Measurements from ENCODE around the gene KIAA1549. TPM values are rescaled to one million over a fixed set of nuclear protein-coding genes. Genes with fewer than 3 reads are reported as not detected.

Gene KIAA1549
- total and polyA plus RNA-seq, 3 donors from 2014 or later, result 4.4 to 8.0 (median 7.4) TPM

DNA sequence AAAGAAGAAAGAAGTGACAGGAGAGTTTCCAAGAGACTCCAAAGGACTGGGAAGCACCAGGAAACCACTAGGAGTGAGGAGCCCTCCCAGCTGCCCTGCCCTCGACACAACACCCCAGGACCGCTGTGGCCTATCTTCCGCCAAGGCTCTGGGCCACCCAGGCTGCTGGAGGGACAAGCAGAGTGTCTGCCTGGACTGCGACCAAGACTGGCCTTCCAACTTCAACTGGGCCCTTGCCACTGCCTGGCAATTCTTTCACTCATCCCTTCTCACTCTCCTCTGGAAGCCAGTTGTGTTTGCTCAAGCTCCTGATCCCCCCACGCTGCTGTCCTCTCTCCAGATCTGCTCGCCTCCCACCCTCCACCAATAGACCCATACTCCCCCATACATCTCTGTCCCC lies 10.2 kb downstream of the KIAA1549 start:
- DNase-seq, result no peak
- 57 to 71% methylated on average over 6 of the region's 6 CpGs for WGBS, 2 donors
- no peaks in the 10 kb centered on the region for H3K4me1 ChIP-seq

GRCh38 chr7:138970446-138970845 lies 10.7 kb downstream of the KIAA1549 start:
- no peak for DNase-seq
- Histone ChIP-seq H3K9me3 (no peaks in the 10 kb centered on the region), H3K36me3 (ENCODE audit: low read depth, missing control alignments) (no peaks in the 10 kb centered on the region), H3K4me3 (no peak overlapping the region), H3K27me3 (no peaks in the 10 kb centered on the region), H3K27ac (no peak overlapping the region), H3K4me1 (no peaks in the 10 kb centered on the region)
- 91 to 96% methylated on average over 6 to 7 of the region's 7 CpGs for WGBS, 2 donors
- TF ChIP-seq CTCF (IDR thresholded peaks at IDR 0.05) (no peak), POLR2A (IDR thresholded peaks at IDR 0.05) (no peak)
- intact Hi-C loops (cut with DNase I; ENCODE audit: low total_unique reads), result no loop called here

More for the DNA sequence above, 10.2 kb downstream of the KIAA1549 start:
- Histone ChIP-seq H3K27me3 (no peaks in the 10 kb centered on the region), H3K27ac (no peak overlapping the region), H3K36me3 (ENCODE audit: low read depth, missing control alignments) (no peaks in the 10 kb centered on the region), H3K9me3 (no peaks in the 10 kb centered on the region), H3K4me3 (no peak overlapping the region)
- TF ChIP-seq CTCF (IDR thresholded peaks at IDR 0.05) (no peak), POLR2A (IDR thresholded peaks at IDR 0.05) (no peak)
- intact Hi-C loops (cut with DNase I; ENCODE audit: low total_unique reads), result no loop called here

DNA sequence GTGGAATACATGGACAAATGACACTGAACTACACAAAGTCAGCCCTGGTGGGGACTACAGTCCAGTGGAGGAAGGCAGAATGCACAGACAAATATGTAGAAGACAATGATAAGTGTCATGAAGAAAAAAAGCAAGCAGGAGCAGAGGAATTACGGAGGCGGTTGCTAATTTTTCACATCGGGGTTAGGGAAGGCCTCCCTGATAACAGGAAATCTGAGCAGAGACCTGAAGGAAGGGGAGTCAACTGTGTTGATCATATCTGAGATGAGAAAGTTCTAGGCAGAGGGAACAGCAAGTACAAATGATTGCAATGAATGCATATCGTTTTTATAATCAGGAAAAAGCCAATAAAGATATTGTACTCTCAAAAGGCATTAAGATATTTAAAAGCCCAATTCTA lies 14.0 kb downstream of the KIAA1549 start:
- no peak overlapping the region for H3K27ac ChIP-seq
- no peak overlapping the region for H3K4me3 ChIP-seq
- no peaks in the 10 kb centered on the region for H3K4me1 ChIP-seq
- DNase-seq, result no peak
- WGBS, 2 donors, result 53 to 61% methylated on average over 4 of the region's 4 CpGs
- H3K9me3 ChIP-seq, result no peaks in the 10 kb centered on the region
- no peaks in the 10 kb centered on the region for H3K36me3 ChIP-seq (ENCODE audit: low read depth, missing control alignments)
- no peak for TF ChIP-seq CTCF (IDR thresholded peaks at IDR 0.05)
- no peak for TF ChIP-seq POLR2A (IDR thresholded peaks at IDR 0.05)
- H3K27me3 ChIP-seq, result no peaks in the 10 kb centered on the region
- intact Hi-C loops (cut with DNase I; ENCODE audit: low total_unique reads), result no loop called here

- intact Hi-C loops (cut with DNase I; ENCODE audit: low total_unique reads), result no loop called here
- Histone ChIP-seq H3K27me3 (no peaks in the 10 kb centered on the region), H3K9me3 (no peaks in the 10 kb centered on the region), H3K4me1 (peaks cover 6% of the 10 kb centered on the region), H3K4me3 (no peak overlapping the region), H3K27ac (no peak overlapping the region), H3K36me3 (ENCODE audit: low read depth, missing control alignments) (no peaks in the 10 kb centered on the region)
- TF ChIP-seq POLR2A (IDR thresholded peaks at IDR 0.05), result no peak
- no peak for TF ChIP-seq CTCF (IDR thresholded peaks at IDR 0.05)
- DNase-seq, result no peak
- WGBS, 2 donors, result 84 to 92% methylated on average over 15 of the region's 15 CpGs
Measured at GRCh38 chr7:138964624-138965436, 16.4 kb downstream of the KIAA1549 start.

- no peak for TF ChIP-seq POLR2A (IDR thresholded peaks at IDR 0.05)
- no peak for TF ChIP-seq CTCF (IDR thresholded peaks at IDR 0.05)
Measured at GRCh38 chr7:138963675-138964074, 17.5 kb downstream of the KIAA1549 start.

More at GRCh38 chr7:138963675-138964074, 17.5 kb downstream of the KIAA1549 start:
- Histone ChIP-seq H3K9me3 (no peaks in the 10 kb centered on the region), H3K36me3 (ENCODE audit: low read depth, missing control alignments) (no peaks in the 10 kb centered on the region), H3K27me3 (no peaks in the 10 kb centered on the region), H3K4me1 (peaks cover 6% of the 10 kb centered on the region), H3K27ac (no peak overlapping the region), H3K4me3 (no peak overlapping the region)
- intact Hi-C loops (cut with DNase I; ENCODE audit: low total_unique reads), result no loop called here
- no peak for DNase-seq
- WGBS, 2 donors, result 80 to 86% methylated on average over 5 of the region's 5 CpGs

All from testis (tissue), 3 donors.